Kidney epithelial cell (primary cell): ENCODE results near the gene DGKE. TPM values are rescaled to one million over a fixed set of nuclear protein-coding genes. Genes with fewer than 3 reads are reported as not detected.

Source experiments
- DNase-seq: peaks from one replicate; pipeline ENCODE4 v3.0.0-alpha.2; 2010; ENCODE audit warnings: low read depth
- H3K27me3 ChIP-seq: 2 replicates; pipeline ENCODE4 v1.6.0; 2011; ENCODE audit warnings: low read length; ENCODE audit not compliant: control insufficient read depth, insufficient read depth
- H3K36me3 ChIP-seq: 2 replicates; pipeline ENCODE4 v1.5.1; 2011; ENCODE audit warnings: low read length; ENCODE audit not compliant: control insufficient read depth, insufficient read depth
- H3K4me3 ChIP-seq: 2 replicates; pipeline ENCODE4 v1.5.1; 2011; ENCODE audit warnings: low read depth, mild to moderate bottlenecking, control low read depth, low read length
- CTCF ChIP-seq: IDR thresholded peaks from 2 replicates; pipeline ENCODE4 v1.5.1; 2011; ENCODE audit warnings: mild to moderate bottlenecking, moderate library complexity, low read length, control low read depth, inconsistent platforms; ENCODE audit not compliant: insufficient read depth, poor library complexity, severe bottlenecking
- total RNA-seq: library from RNA; depleted of rRNA; stranded (reverse); fragments of >200 nt; gene quantifications from 2 replicates; pipeline ENCODE4 v1.2.3, GENCODE V29; 2015

DGKE gene
- total RNA-seq, 1 donor from 2014 or later = 7.0 TPM

- H3K4me3 ChIP-seq = no peak overlapping the region
- no peaks in the 10 kb centered on the region for H3K36me3 ChIP-seq
- H3K27me3 ChIP-seq = no peaks in the 10 kb centered on the region
- DNase-seq = no peak
- TF ChIP-seq CTCF = no peak
Observed at GRCh38 chr17:56910509-56911235, 76.7 kb downstream of the DGKE start.

- Histone ChIP-seq H3K27me3 (no peaks in the 10 kb centered on the region), H3K4me3 (peak overlapping the region; percentile 91), H3K36me3 (no peaks in the 10 kb centered on the region)
- no peak for TF ChIP-seq CTCF
- DNase-seq = no peak
Observed at GRCh38 chr17:56912105-56912999, 78.4 kb downstream of the DGKE start.

DNA sequence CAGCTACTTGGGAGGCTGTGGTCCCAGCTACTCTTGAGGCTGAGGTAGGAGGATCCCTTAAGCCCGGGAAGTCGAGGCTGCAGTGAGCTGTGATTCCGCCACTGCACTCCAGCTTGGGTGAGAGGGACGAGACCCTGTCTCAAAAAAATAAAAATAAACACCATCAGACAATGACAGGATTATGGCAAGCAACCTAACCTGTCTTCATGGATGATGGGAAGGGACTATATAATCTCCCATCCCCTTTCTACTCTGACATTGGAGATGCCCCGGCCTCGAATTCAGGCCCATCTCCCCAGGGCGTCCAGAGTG is 79.0 kb downstream of the DGKE start:
- Histone ChIP-seq H3K36me3 (no peaks in the 10 kb centered on the region), H3K27me3 (no peaks in the 10 kb centered on the region), H3K4me3 (peak overlapping the region; percentile 91)
- no peak for TF ChIP-seq CTCF
- DNase-seq = no peak

DNA sequence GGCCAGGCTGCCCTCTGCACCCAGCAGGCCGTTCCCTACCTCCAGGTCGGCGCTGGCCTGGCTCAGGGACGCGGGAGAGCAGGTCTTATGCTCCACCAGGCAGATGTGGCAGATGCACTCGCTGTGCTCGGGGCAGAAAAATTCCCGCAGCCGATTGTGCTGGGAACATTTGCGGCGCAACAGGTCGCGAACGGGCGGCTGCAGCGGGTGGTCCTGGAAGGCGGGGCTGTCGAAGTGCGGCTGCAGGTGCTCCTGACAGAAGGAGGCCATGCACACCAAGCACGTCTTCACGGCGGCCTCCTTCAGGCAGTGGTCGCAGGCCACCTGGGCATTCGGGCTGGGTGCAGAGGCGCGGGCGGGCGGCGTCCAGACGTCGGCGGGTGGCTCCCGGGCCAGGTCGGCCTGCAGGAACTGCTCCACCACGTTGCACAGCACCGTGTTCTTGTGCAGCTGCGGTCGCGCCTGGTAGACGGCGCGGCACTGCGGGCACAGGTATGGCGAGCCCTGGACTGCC is 79.5 kb downstream of the DGKE start:
- DNase-seq = no peak
- H3K4me3 ChIP-seq = peak overlapping the region; percentile 91
- no peak for TF ChIP-seq CTCF

DNA sequence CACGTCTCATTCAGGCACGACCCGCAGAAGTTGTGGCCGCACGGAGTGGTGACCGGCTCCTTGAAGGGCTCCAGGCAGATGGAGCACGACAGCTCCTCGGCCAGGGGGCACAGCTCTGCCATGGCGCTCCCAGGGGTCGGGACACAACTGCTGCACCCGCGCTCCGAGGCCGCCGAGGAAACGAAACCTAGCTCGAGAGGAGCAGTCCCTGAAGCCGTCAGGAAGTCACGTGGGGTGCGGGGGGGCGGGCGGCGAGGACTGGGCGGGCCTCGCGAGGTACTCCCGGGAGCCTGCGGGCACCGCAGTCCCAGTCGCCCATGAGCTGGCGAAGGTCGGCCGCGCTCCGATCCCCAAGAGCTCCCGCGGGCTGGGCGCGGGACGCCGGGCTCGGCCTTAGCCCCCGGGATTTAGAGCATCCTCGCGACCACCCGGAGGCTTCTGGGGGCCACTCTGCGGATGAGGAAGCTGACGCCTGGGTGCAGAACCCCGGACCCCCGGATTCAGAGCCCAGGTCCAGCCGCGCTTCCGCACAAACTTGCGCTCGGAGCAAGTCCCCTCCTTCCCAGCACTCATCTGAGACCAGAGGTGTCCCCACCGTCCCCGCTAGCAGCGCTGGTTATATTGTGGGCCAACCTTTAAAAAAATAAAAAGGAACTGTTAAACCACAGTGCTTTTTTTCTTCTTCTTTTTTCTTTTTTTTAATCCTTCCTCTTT is 80.1 kb downstream of the DGKE start, which contains the start of gene TRIM25:
Gene TRIM25, minus strand, starts transcription at position 183 of the 714 bp plus-strand sequence. Its CDS starts 61 bp downstream, at position 122.
- Histone ChIP-seq H3K27me3 (no peaks in the 10 kb centered on the region), H3K4me3 (peak within 1 kb of the TSS; percentile 91), H3K36me3 (no peaks in the 10 kb centered on the region)
- no peak for TF ChIP-seq CTCF
- peak; percentile 56 for DNase-seq

More for the DNA sequence above, 79.5 kb downstream of the DGKE start:
- no peaks in the 10 kb centered on the region for H3K27me3 ChIP-seq
- no peaks in the 10 kb centered on the region for H3K36me3 ChIP-seq
